Measurements from ENCODE around the gene CHMP5. TPM values are rescaled to one million over a fixed set of nuclear protein-coding genes. Genes with fewer than 3 reads are reported as not detected.

Gene CHMP5
- total RNA-seq, 4 donors from 2014 or later: 55.1 to 78.2 (median 60.3) TPM

- WGBS, 2 donors: 36 to 81% methylated on average over 1 to 4 of the region's 4 CpGs
- Histone ChIP-seq H3K36me3 (no peaks in the 10 kb centered on the region), H3K27me3 (no peaks in the 10 kb centered on the region), H3K4me3 (replicated peaks in 1 of 3) (no peak overlapping the region), H3K4me1 (peaks cover 22 to 29% of the 10 kb centered on the region in 2 donors), H3K27ac (peak overlapping the region in 2 of 3 donors; percentile 97 to 98), H3K9me3 (no peaks in the 10 kb centered on the region)
- no peak for DNase-seq
- TF ChIP-seq CTCF (IDR thresholded peaks at IDR 0.05): no peak
- TF ChIP-seq POLR2A (IDR thresholded peaks at IDR 0.05): no peak
- intact Hi-C loops (cut with DNase I): loop anchor here (10.0 kb wide), 1 partner anchor 177 kb away; no protein-coding TSS in a partner anchor
Measured at GRCh38 chr9:33288235-33288634, 23.4 kb downstream of the CHMP5 start.

- Histone ChIP-seq H3K27ac (peak overlapping the region; percentile 97 to 99 (median 98)), H3K9me3 (no peaks in the 10 kb centered on the region), H3K27me3 (no peaks in the 10 kb centered on the region), H3K36me3 (no peaks in the 10 kb centered on the region), H3K4me1 (peaks cover 22 to 29% of the 10 kb centered on the region in 2 donors), H3K4me3 (replicated peaks in 1 of 3) (peak overlapping the region in 1 of 3 donors; percentile 71)
- no peak for DNase-seq
- intact Hi-C loops (cut with DNase I): loop anchor here (10.0 kb wide), 1 partner anchor 176 kb away; no protein-coding TSS in a partner anchor
- 77 to 78% methylated on average over 7 to 9 of the region's 14 CpGs for WGBS, 2 donors
- no peak for TF ChIP-seq POLR2A (IDR thresholded peaks at IDR 0.05)
- TF ChIP-seq CTCF (IDR thresholded peaks at IDR 0.05): no peak
Measured at GRCh38 chr9:33288828-33289483, 24.1 kb downstream of the CHMP5 start.

GRCh38 chr9:33289496-33289895 is 24.6 kb downstream of the CHMP5 start:
- intact Hi-C loops (cut with DNase I): loop anchor here (10.0 kb wide), 1 partner anchor 175 kb away; no protein-coding TSS in a partner anchor
- WGBS, 2 donors: 9 to 17% methylated on average over 10 to 12 of the region's 12 CpGs
- Histone ChIP-seq H3K4me3 (replicated peaks in 1 of 3) (peak overlapping the region in 2 of 3 donors; percentile 61 to 71), H3K27me3 (no peaks in the 10 kb centered on the region), H3K4me1 (peaks cover 22 to 29% of the 10 kb centered on the region in 2 donors), H3K36me3 (no peaks in the 10 kb centered on the region), H3K9me3 (no peaks in the 10 kb centered on the region), H3K27ac (peak overlapping the region; percentile 97 to 99 (median 98))
- peak; percentile 7 to 15 for DNase-seq
- TF ChIP-seq POLR2A (IDR thresholded peaks at IDR 0.05): no peak

GRCh38 chr9:33289936-33290246 is 25.0 kb downstream of the CHMP5 start:
- H3K4me1 ChIP-seq: peaks cover 22 to 29% of the 10 kb centered on the region in 2 donors
- H3K27ac ChIP-seq: peak overlapping the region; percentile 97 to 99 (median 98)
- no peaks in the 10 kb centered on the region for H3K9me3 ChIP-seq
- H3K36me3 ChIP-seq: peaks cover 0 to under 1% of the 10 kb centered on the region in 2 donors
- no peaks in the 10 kb centered on the region for H3K27me3 ChIP-seq
- no peak for DNase-seq
- TF ChIP-seq CTCF (IDR thresholded peaks at IDR 0.05): no peak
- no peak for TF ChIP-seq POLR2A (IDR thresholded peaks at IDR 0.05)
- H3K4me3 ChIP-seq (replicated peaks in 1 of 3): peak overlapping the region; percentile 61 to 71 (median 69)
- WGBS, 2 donors: 0 to 2% methylated on average over 14 of the region's 14 CpGs
- intact Hi-C loops (cut with DNase I): loop anchor here (10.0 kb wide), 1 partner anchor 175 kb away; no protein-coding TSS in a partner anchor

- peaks cover 22 to 34% of the 10 kb centered on the region in 2 donors for H3K4me1 ChIP-seq
- 0% methylated on average over 34 to 49 of the region's 63 CpGs for WGBS, 2 donors
- peaks cover 5 to 6% of the 10 kb centered on the region in 2 donors for H3K36me3 ChIP-seq
- intact Hi-C loops (cut with DNase I): no loop called here
- peak; percentile 29 to 96 for TF ChIP-seq POLR2A (IDR thresholded peaks at IDR 0.05)
- TF ChIP-seq CTCF (IDR thresholded peaks at IDR 0.05): peak in 1 of 6 experiments; percentile 23
- no peaks in the 10 kb centered on the region for H3K9me3 ChIP-seq
- peak within 1 kb of the TSS; percentile 97 to 99 (median 98) for H3K27ac ChIP-seq
- H3K27me3 ChIP-seq: no peaks in the 10 kb centered on the region
- peak; percentile 98 for DNase-seq
- H3K4me3 ChIP-seq (replicated peaks in 1 of 3): peak within 1 kb of the TSS; percentile 61 to 82 (median 71)
Measured at GRCh38 chr9:33290247-33291030, 25.6 kb downstream of the CHMP5 start, which contains the start of gene NFX1. TSS of gene NFX1 (plus strand) at chr9:33290516. CDS start at chr9:33290573, 57 bp downstream.

All from thyroid gland (tissue), 4 donors.